ENCODE data around the gene SIPA1L3.

Gene SIPA1L3

DNA sequence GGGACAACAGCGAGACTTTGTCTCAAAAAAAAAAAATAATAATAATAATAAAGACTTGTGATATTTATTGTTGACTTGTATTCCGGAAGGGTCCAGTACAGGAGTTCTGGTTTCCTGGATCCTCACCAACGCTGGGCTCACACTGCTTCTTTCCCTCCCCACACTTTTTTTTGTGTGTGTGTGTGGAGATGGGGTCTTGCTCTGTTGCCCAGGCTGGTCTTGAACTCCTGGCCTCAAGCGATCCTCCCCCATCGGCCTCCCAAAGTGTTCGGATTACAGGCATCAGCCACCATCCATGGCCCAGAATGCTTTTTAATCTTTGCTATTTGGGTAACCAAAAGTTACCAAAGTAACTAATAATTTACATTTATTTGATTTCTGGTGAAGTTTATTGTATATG is 39.1 kb downstream of the SIPA1L3 start:
- DNase-seq (ENCODE audit: low spot score): no peak

DNA sequence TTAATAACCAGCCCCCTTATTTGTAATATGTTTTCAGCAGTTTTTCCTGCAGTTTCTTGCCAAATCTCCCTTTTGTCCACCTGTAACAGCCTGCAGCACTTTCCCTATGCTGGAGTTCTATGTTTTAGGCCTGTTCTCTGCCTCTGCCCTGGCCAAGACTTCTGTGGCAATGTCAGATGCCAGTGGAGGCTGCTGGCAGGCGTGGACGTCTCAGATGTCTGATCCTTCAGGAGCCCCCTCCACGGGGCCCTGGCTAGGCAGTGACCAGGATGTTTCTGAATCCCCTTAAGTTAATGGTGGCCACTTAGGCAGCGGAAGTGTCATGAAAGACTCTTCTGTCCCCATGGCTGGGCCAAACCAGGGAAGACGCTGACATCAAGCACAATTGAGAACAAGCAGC is 40.8 kb downstream of the SIPA1L3 start:
- no peak for DNase-seq (ENCODE audit: low spot score)

DNA sequence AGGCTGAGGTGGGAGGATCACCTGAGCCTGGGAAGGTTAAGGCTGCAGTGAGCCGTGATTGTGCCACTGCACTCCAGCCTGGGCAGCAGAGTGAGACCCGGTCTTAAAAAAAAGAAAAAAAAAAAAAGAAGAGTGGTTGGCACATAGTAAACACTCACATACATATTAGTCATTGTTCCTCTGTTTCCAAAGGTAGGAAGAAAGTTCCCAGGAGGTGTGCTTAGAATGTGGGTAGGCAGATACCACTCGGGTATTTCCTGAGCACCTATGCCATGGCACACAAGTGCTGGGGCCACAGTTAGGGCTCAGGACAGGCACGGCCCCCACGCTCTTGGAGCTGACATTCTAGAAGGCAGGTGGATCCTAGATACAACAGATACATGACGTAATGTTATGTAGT is 41.4 kb downstream of the SIPA1L3 start:
- DNase-seq (ENCODE audit: low spot score): no peak

DNA sequence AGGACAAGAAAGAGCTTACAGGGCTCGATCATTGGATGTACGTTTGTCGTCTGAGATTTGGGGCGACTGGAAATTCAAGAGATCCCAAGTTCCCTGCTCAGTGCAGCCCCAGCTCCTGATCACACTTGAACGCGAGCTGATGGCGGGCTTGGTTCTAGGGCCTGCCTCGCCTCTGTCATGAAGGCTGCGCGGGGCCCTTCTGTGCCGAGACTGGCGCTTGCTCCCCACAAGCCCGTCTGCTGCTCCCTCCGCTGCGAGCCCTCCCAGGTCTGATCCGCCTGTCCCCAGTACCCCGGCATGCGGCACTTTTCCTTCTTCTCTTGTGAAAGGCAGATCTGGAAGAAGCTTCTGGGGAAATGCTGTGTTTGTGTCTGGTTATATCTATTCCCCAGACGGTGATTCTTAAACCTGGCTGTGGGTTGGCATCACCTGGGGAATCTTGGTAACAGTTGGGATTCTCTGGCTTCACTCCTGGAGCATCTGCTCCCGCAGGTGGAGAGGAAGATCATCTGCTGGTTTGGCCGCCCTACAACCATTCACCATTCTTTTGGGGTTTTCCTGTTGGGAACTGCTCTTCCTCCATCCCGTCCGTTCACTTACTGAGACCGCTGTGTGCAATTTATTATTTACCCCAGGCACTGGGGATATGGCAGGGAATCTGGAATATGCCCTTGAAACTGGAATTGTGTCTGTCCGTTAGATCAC is 43.6 kb downstream of the SIPA1L3 start:
- no peak for DNase-seq (ENCODE audit: low spot score)

DNA sequence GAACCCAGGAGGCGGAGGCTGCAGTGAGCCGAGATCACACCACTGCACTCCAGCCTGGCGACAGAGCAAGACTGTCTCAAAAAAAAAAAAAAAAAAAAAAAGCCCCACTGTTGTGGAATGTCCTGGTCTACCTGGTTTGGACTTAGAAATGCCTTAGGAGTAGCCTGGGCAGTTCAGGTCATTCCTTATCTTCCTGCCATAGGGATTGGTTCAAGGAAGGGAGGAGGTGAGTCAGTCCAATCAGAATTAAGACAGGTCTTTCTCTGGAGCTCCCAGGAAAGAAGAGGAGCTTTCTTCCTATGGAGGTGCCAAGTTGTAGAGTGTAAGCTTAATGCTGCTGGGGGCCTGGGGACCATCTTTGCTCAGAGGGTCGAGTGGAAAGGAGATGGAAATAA is 44.8 kb downstream of the SIPA1L3 start:
- no peak for DNase-seq (ENCODE audit: low spot score)

DNA sequence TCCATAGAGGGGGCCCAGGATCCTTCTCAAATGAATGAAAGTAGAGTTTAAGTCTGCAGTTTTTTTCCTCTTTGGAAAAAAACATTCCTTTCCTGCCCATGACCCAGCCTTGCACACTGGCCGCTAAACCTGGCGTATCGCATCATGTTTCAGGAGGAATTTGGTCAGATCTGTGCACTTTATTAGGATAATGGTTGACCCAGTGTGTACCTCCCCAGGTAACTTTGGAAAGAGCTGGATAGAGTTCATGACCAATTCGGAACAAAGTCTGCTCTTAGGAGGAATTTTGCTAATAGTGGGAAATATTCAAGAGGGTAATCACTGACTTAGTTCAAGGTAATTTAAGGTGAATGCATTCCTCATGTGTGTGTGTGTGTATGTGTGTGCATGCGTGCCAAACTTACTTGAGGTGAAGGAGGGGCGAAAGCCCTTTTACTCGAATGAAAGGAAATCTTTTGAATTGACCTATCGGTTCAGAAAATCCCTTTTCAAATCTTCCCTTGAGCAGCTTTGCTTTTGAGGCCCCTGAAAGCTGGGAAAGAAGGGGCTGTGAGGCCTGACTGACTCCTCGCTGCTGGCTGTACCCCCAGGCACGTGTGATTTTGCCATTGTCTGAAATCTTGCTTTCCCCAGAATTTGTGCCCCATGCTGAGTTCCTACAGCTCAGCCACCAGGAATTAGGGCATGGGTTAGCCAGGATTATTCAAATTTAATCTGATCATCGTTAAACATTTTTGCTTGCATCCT is 46.3 kb downstream of the SIPA1L3 start:
- no peak for DNase-seq (ENCODE audit: low spot score)

DNA sequence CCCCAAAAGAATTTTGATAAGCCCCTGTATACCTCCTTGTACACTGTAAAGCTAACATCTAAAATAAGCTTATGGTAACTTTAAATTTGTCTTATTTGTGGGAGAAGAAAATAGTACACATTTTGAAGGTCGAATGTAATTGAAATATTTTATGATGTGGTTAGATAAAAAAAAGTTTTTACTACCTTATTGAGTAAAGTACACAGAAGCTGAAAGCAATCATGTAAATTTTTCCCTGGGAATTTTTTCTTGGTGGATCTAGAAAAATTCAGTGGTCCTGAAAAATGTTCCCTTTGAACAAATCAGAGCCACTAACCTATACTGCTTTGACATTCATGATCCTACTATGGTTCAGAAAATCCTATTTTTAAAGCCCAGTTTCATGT is 46.9 kb downstream of the SIPA1L3 start:
- no peak for DNase-seq (ENCODE audit: low spot score)

DNA sequence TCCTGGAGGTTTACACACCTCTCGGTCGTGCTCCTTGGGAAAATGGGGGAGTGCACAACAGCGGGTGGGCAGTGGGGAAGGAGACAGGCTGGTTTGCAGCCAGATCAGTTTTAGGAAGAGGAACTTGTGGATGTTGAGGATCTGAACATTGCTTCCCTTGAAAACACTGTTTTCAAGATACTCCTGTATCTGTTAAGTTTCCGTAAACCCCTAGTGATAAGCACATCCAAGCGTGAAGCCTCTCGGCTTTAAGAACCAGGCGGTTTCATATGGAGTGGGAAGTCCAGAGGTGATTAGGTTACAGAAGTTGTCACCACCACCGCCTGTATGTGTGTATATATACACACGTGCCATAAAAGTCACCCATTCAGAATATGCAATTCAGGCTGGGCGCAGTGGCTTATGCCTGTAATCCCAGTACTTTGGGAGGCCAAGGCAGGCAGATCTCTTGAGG is 47.4 kb downstream of the SIPA1L3 start:
- DNase-seq (ENCODE audit: low spot score): no peak

DNA sequence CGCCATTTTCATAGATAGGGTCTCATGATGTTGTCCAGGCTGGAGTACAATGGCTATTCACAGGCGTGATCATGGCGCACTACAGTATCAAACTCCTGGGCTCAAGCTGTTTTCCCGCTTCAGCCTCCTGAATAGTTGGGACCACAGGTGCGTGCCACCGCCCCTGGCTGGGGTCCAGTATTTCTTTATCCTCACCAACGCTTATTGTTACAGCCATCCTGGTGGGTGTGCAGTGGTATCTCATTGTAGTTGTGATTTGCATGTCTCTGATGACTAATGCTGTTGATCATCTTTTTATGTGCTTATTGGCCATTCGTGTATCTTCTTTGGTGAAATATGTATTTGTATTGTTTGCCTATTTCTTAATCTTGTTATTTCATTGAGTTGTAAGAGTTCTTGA is 49.0 kb downstream of the SIPA1L3 start:
- DNase-seq (ENCODE audit: low spot score): no peak

DNA sequence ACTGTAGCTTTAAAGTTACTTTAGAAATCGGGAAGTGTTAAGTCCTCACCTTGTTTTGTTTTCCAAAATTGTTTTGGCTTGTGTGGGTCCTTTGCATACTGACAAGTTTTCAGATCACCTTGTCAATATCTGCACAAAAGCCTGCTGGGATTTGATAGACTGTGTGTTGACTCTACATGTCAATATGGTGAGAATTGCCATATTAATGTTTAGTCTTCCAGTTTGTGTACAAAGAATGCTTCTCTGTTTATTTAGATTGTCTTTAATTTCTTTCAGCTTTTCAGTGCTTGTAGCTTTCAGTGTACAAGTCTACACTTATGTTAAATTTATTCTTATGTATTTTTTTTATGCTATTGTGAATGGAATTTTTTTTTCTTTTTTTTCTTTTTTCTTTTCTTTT is 50.2 kb downstream of the SIPA1L3 start:
- no peak for DNase-seq (ENCODE audit: low spot score)

DNA sequence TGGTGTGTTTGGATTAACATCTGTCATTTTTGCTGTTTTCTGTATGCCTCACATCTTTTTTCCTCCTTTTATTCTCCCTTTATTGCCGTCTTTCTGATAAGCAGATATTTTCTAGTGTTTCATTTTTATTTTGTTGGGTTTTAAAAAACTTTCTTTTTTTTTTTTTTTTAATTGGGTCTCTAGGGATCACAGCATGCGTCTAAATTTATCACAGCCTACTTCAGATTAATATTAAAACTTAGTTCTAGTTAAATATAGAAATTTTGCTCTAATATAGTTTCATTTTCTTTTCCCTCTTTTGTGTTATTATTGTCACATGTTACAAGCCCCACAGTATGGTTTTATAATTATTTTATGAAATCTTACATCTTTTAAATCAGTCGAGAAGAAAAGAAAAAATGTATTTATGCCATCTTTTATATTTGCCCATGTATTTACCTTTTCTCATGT is 52.7 kb downstream of the SIPA1L3 start:
- DNase-seq (ENCODE audit: low spot score): no peak

DNA sequence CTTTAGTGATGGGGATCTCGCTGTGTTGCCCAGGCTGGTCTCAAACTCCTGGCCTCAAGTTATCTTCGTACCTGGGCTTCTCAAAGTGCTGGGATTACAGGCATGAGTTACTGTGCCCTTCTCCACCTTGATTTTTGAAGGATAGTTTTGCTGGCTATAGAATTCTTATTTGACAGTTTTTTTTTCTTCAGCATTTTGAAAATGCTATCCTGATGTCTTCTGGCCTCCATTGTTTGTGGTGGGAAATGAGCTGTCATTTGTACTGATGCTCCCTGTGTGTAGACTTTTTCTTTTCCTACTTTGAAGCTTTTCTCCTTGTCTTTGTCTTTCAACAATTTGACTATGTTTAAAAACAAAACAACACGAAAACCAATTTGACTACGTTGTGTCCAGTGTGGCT is 54.2 kb downstream of the SIPA1L3 start:
- no peak for DNase-seq (ENCODE audit: low spot score)

DNA sequence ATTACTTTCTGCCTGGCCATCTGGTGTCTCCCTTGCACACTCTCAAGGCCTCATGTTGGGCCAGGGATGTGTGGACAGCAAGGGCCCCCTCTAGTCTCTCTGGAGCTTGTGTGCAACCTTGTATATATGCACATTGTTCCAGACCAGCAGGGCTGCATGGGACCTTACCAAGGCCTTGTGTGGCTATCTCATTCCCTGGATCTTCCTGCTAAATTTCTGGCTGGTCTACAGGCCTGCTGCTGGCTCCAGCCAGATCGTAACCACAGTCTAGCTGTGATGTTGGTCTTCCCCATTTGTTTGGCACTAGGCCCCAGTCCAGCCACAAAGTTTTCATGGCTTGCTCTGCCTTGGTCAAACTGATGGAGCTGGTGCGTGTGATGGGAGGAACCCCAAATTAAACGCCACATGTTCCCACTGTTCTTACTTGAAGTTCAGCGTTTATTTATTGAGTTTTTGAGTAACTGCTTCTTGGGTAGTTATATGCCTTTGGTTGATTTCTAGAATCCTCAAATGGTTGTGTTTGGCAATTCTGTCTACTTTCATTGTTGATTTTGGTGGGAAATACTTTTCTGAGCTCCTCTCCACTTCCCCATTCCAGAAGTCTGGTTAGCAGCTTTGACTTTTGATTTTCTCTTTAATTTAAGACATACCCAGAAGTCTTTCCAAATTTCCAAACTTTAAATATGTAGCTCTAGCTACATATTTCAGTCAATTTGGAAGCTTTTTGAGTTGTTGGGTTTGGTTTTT is 56.4 kb downstream of the SIPA1L3 start:
- DNase-seq (ENCODE audit: low spot score): peak; percentile 39

DNA sequence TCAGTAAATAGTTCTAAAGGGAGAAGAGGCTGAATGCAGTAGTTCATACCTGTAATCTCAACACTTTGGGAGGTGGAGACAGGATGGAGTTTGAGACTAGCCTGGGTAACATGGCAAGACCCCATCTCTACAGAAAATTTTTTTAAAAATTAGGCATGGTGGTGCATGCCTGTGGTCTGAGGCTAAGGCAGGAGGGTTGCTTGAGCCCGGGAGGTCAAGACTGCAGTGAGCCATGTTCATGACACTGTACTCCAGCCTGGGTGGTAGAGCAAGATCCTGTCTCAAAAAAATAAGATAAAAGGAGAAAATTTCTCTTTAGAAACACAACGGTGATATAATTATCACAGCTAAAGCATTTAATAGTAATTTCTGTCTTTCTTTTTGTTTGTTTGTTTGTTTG is 57.1 kb downstream of the SIPA1L3 start:
- no peak for DNase-seq (ENCODE audit: low spot score)

DNA sequence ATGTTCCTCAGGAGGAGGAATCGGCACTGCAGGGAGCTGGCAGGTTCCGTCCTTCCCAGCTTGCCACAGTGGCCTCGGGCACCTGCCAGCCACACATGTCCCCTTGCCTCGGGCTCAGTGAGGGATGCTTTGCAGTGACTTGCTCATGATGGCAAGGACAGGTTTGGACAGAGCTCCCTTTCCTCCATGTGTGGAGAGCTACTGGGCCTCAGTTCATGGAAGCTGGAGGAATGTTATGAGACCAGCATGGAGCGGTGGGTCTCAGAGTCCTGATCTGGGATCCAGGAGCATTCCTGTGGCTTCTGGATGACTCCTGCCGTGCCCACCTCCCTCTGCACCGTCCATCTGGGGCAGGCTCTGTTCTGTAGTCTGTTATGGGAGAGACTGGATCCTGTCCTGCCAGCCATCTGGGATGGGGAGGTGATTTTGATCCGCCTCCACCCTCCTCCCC is 59.2 kb downstream of the SIPA1L3 start:
- peak; percentile 74 for DNase-seq (ENCODE audit: low spot score)

DNA sequence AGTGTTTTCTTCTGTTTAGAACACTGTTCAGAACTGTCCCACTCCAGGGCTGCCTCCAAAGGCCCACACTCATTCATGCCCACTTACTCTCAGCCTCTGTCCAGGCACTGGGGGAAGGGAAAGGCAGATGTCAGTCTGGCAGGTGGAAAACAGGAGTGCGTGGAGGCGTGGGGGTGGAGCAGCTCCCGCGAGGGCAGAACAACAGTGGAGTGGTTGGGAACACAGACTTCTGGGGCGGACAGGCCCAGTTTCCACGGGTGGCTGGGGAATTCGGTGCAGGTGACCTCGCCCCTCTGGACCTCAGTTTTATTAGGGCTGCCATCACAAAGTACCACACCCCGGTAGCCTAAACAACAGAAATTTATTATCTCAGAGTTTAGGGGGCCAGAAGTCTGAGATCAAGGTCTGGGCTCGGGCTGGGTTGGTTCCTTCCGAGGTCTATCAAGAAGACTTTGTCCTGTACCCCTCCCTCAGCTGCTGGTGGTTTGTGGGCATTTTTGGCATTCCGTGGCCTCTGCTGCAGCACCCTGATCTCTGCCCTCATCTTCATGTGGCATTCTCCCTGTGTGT is 59.7 kb downstream of the SIPA1L3 start:
- DNase-seq (ENCODE audit: low spot score): peak; percentile 90

DNA sequence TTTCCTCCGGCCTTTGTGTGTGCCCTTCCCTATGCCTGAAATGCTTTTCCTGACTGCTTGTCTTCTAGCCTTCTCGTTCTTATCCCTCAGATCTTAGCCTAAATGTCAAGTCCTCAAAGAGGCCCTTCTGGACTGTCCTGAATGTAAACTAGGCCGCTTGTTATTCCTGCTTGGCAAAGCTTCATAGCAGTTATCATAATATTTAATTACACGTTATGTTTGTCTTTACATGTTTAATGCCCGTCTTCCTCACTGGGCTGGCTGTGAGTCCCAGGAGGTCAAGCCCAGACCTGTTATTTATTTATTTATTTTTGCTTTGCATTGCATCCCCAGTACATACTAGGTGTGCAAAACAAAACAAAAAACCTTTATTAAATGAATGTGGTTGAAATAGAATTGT is 62.7 kb downstream of the SIPA1L3 start:
- no peak for DNase-seq (ENCODE audit: low spot score)

DNA sequence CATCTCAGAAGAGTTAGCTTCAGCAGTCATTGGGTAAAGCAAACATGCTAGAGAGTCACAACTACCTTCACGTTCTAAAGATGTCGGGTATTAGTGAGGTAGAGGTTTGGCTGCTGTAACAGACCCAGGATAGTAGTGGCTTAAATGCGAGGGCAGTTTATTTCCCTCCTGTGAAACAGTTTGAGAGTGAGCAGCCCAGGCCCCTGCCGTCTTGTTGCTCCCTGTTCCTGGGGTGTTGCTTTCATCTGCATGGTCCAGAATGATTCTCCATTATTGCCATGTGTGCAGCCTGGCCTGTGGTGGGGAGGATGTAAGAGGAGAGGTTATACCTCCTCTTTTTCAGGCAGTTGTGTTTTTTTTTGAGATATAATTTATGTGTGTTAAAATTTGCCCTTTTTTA is 63.7 kb downstream of the SIPA1L3 start:
- DNase-seq (ENCODE audit: low spot score): no peak

DNA sequence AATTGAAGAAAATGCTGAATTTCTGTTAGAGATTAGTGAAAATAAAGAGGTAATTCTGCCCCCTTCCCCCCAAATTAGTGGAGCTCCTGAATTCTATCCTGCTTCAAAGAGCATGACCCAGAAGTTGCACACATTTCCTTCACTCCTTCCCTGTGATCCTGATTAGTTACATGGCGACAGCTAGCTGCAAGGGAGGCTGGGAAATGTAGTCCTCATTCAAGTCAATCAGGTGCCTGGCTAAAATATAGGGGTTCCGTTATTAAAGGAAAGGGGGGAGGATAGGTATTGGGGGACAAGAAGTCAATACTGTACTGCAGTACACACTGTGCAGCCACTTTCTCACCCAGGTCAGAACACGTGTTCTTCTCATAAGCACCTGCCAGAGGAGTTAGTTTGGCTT is 65.8 kb downstream of the SIPA1L3 start:
- no peak for DNase-seq (ENCODE audit: low spot score)

DNA sequence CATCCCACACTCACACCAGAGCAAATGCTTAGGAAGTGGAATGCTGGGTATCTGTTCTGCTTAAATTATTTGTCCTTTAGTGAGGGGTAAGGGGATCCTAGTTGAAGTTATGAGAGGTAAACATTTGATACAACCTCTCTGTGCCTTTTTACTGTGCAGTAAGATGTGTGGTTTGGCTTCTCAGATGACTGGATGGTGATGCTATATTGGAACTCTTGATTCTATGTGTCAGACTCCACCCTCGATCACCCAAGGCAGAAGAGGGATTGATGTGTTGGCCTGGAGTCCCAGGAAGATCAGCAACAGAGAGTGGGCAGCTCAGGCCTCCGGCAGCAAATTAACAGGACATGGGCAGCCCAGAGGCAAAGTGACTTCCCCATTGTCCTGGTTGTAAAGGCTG is 66.7 kb downstream of the SIPA1L3 start:
- DNase-seq (ENCODE audit: low spot score): no peak

DNA sequence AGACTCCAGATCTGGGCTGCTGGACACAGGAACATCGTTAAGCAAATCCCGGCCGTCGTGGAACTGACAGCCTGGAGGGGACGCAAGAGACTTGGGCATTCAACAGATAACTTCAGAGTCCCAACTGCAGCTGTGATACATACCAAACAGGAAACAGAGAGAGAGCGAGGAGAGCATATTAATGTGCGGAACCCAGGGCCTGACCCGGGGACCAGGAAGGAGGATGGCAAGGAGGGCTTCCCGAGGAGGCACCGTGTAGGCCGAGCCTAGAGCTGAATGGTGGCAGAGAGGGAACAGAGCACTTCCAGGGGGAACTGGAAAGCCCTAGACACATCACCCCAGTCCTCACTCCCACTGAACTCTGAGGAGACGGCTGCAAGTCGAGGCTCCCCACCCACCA is 68.1 kb downstream of the SIPA1L3 start:
- no peak for DNase-seq (ENCODE audit: low spot score)
